ENCODE results near the gene PNPLA7. TPM values are rescaled to one million over a fixed set of nuclear protein-coding genes. Genes with fewer than 3 reads are reported as not detected.
A peak's percentile ranks its signal among the peaks of the same experiment; 100 is the strongest.

The PNPLA7 gene
- total RNA-seq, 4 donors from 2014 or later = 16.0 to 95.4 (median 24.9) TPM

DNA sequence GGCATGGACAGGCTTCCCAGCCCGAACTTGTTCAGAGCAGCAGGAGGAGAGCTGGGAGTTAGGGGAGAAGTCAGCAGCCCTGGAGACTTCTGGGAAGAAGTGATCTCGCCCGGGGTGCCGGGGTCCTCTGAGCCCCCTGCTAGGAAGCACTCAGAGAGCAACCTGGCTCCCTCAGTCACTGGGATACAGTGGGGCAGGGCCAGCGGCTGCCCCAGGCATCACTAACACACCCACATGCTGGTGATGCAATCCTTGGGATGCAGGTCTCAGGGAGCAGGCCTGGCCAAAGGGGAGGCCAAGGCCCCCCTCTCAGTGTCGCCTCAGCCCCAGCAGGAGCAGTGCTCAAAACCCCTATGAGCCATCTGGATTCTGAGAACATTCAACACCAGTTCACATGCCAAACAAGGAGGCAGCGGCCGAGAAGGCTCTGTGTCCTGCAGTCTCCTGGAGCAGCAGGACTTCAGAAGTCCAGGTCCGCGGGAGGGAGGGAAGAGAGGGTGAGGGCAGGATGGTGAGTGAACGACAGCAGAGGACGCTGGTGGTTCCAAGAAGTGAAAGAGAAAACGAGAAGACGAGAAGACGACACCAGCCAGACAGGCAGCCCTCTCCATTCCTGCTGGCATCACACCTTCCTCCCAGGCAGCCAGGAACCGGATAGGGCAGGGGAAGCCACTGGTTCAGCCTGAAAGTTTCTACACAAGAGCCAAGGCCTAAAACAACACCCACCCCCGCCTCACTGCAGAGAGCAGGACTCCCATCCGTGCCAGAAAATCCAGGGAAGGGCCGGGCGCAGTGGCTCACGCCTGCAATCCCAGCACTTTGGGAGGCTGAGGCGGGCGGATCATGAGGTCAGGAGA is 2.3 kb downstream of the PNPLA7 start:
- 78 to 92% methylated on average over 7 to 23 of the region's 23 CpGs for whole genome bisulfite sequencing, 2 donors (ENCODE audit: low coverage in 1 of 2)
- no peaks in the 10 kb centered on the region for H3K27me3 ChIP-seq

DNA sequence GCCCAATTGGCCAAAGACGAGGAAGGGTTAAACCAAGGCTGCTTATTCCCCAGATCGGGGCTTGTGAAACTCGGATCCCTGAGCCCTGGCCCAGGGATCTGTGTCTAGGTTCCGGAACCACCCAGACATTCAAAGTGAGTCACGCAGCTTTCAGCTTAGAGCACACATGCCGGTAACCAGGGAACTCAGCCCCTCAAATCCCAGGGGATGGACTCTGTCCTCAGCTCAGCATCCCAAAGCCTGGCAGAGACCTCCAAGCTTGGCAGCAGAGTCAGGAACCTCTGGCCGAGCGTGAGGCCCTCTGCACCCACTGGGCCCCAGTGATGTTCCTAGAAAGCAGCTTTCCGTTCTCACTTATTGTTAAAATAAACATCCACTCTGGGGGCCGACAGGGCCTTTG is 5.1 kb downstream of the PNPLA7 start:
- no peak overlapping the region for H3K4me3 ChIP-seq
- no peaks in the 10 kb centered on the region for H3K27me3 ChIP-seq
- WGBS, 2 donors (ENCODE audit: low coverage in 1 of 2) = 50 to 78% methylated on average over 1 to 10 of the region's 10 CpGs
- in situ Hi-C loops (cut with MboI; ENCODE audit: low pct_ligation_motif_present in 1 of 4, low pct_unique_long_range_greater_than_20kb in 1 of 4, low sequenced_read_pairs in 3 of 4) = no loop called here
- no peak for TF ChIP-seq EP300 (IDR thresholded peaks at IDR 0.05; ENCODE audit: low read depth)
- TF ChIP-seq, protein P1, sequence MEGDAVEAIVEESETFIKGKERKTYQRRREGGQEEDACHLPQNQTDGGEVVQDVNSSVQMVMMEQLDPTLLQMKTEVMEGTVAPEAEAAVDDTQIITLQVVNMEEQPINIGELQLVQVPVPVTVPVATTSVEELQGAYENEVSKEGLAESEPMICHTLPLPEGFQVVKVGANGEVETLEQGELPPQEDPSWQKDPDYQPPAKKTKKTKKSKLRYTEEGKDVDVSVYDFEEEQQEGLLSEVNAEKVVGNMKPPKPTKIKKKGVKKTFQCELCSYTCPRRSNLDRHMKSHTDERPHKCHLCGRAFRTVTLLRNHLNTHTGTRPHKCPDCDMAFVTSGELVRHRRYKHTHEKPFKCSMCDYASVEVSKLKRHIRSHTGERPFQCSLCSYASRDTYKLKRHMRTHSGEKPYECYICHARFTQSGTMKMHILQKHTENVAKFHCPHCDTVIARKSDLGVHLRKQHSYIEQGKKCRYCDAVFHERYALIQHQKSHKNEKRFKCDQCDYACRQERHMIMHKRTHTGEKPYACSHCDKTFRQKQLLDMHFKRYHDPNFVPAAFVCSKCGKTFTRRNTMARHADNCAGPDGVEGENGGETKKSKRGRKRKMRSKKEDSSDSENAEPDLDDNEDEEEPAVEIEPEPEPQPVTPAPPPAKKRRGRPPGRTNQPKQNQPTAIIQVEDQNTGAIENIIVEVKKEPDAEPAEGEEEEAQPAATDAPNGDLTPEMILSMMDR (IDR thresholded peaks at IDR 0.05) = no peak
- TF ChIP-seq POLR2A (IDR thresholded peaks at IDR 0.05) = no peak
- TF ChIP-seq POLR2AphosphoS5 (IDR thresholded peaks at IDR 0.05) = no peak
- no peak for DNase-seq
- peak overlapping the region; percentile 22 to 55 (median 51) for H3K27ac ChIP-seq
- H3K9me3 ChIP-seq = no peaks in the 10 kb centered on the region
- H3K36me3 ChIP-seq = peaks cover 0 to 4% (median 0%) of the 10 kb centered on the region in 4 donors
- intact Hi-C loops (cut with DNase I; ENCODE audit: low total_unique reads) = no loop called here
- peaks cover 5 to 17% (median 9%) of the 10 kb centered on the region in 4 donors for H3K4me1 ChIP-seq

More for the DNA sequence above, 2.3 kb downstream of the PNPLA7 start:
- Histone ChIP-seq H3K4me1 (peaks cover 12 to 25% (median 21%) of the 10 kb centered on the region in 4 donors), H3K4me3 (no peak overlapping the region), H3K36me3 (peaks cover 0 to 4% (median 0%) of the 10 kb centered on the region in 4 donors), H3K9me3 (no peaks in the 10 kb centered on the region), H3K27ac (no peak overlapping the region)
- TF ChIP-seq POLR2A (IDR thresholded peaks at IDR 0.05) (no peak), EP300 (IDR thresholded peaks at IDR 0.05; ENCODE audit: low read depth) (no peak), POLR2AphosphoS5 (IDR thresholded peaks at IDR 0.05) (no peak)
- TF ChIP-seq, protein P1 (IDR thresholded peaks at IDR 0.05) = no peak
- intact Hi-C loops (cut with DNase I; ENCODE audit: low total_unique reads) (no loop called here), in situ Hi-C loops (cut with MboI; ENCODE audit: low pct_ligation_motif_present in 1 of 4, low pct_unique_long_range_greater_than_20kb in 1 of 4, low sequenced_read_pairs in 3 of 4) (no loop called here)
- DNase-seq = no peak

DNA sequence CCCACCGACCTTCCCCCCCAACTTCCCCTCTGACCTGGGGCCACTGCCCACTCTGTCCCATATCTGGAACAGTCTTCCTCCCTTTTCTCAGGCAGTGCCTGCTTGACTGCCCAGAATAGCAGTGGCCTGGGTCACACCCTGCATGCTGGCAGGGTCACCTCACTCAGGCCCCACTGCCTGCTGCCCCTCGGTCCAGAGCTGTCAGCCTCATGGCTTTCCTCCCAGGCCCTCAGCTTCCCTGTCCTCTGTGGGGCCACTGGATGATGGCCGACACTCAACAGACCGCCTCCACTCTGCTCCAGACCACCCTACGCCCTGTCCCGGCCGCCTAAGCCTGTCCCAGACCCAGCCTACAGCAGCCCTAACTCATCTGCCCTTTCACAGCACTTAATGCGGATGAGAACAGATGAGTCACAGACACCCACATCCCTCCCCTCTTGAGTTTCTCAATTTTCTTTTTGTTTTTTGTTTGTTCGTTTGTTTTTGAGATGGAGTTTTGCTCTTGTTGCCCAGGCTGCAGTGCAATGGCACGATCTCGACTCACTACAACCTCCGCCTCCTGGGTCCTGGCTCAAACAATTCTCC is 5.9 kb downstream of the PNPLA7 start:
- Histone ChIP-seq H3K27me3 (no peaks in the 10 kb centered on the region), H3K4me1 (peaks cover 0 to 10% (median 3%) of the 10 kb centered on the region in 4 donors), H3K9me3 (no peaks in the 10 kb centered on the region), H3K36me3 (peaks cover 0 to 4% (median 0%) of the 10 kb centered on the region in 4 donors), H3K27ac (peak overlapping the region; percentile 22 to 55 (median 51)), H3K4me3 (no peak overlapping the region)
- intact Hi-C loops (cut with DNase I; ENCODE audit: low total_unique reads) (no loop called here), in situ Hi-C loops (cut with MboI; ENCODE audit: low pct_ligation_motif_present in 1 of 4, low pct_unique_long_range_greater_than_20kb in 1 of 4, low sequenced_read_pairs in 3 of 4) (no loop called here)
- WGBS, 2 donors (ENCODE audit: low coverage in 1 of 2) = 76 to 80% methylated on average over 5 to 12 of the region's 12 CpGs
- TF ChIP-seq POLR2AphosphoS5 (IDR thresholded peaks at IDR 0.05) (no peak), POLR2A (IDR thresholded peaks at IDR 0.05) (no peak), EP300 (IDR thresholded peaks at IDR 0.05; ENCODE audit: low read depth) (no peak)
- TF ChIP-seq, protein P1 (IDR thresholded peaks at IDR 0.05) = no peak
- no peak for DNase-seq

DNA sequence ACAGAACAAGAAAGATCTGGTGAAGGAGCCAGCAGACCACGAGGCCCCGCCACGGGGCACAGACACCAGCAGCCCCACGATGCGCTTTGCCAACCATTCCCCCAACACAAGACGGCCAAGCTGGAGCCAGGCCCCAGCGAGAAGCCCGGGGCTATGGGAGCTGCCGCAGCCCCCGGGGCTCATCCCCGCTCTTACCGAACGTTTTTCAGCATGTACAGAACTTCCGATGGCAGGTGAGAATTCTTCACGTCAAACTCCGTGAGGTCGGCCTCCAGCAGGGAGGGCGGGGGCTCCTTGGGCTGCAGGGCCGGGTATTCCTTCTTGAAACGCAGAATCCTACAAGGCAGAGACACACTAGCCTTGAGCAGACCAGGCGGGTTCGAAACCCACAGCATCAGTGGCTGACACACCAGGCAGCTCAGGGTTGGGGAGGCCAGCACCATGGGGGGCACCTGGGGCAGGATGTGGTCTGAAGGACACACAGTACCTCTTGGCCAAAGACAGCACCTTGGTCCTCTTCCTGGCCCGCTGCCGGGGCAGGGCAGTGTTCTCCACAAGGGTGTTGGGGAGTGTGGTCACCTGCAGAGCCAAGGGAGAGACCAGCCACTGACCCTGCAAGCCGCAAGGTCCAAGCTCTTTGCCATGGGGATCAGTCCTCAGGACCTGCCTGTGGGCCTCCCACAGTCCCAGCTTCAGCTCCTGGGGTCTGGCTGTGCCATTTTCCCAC is 6.8 kb downstream of the PNPLA7 start:
- no peak for DNase-seq
- Histone ChIP-seq H3K9me3 (no peaks in the 10 kb centered on the region), H3K27ac (peak overlapping the region in 2 of 4 donors; percentile 51), H3K4me1 (peaks cover 0 to 2% (median 0%) of the 10 kb centered on the region in 4 donors), H3K4me3 (no peak overlapping the region), H3K36me3 (peaks cover 0 to 4% (median 0%) of the 10 kb centered on the region in 4 donors), H3K27me3 (no peaks in the 10 kb centered on the region)
- intact Hi-C loops (cut with DNase I; ENCODE audit: low total_unique reads) = no loop called here
- TF ChIP-seq, protein P1 (IDR thresholded peaks at IDR 0.05) = no peak
- TF ChIP-seq EP300 (IDR thresholded peaks at IDR 0.05; ENCODE audit: low read depth) = no peak
- TF ChIP-seq POLR2A (IDR thresholded peaks at IDR 0.05) = no peak
- TF ChIP-seq POLR2AphosphoS5 (IDR thresholded peaks at IDR 0.05) = no peak
- in situ Hi-C loops (cut with MboI; ENCODE audit: low pct_ligation_motif_present in 1 of 4, low pct_unique_long_range_greater_than_20kb in 1 of 4, low sequenced_read_pairs in 3 of 4) = no loop called here
- WGBS, 2 donors (ENCODE audit: low coverage in 1 of 2) = 93% methylated on average over 25 of the region's 25 CpGs; no CpG with 5 or more reads in 1 of the 2 donors

Data from transverse colon (tissue), 4 donors.